ENCODE measurements around the gene LAMC3.
"Not testable (repeated sequence)": the region's sequence is repeated elsewhere in the genome, so short reads cannot be mapped to it uniquely, and the experiment has no call there.

The LAMC3 gene

DNA sequence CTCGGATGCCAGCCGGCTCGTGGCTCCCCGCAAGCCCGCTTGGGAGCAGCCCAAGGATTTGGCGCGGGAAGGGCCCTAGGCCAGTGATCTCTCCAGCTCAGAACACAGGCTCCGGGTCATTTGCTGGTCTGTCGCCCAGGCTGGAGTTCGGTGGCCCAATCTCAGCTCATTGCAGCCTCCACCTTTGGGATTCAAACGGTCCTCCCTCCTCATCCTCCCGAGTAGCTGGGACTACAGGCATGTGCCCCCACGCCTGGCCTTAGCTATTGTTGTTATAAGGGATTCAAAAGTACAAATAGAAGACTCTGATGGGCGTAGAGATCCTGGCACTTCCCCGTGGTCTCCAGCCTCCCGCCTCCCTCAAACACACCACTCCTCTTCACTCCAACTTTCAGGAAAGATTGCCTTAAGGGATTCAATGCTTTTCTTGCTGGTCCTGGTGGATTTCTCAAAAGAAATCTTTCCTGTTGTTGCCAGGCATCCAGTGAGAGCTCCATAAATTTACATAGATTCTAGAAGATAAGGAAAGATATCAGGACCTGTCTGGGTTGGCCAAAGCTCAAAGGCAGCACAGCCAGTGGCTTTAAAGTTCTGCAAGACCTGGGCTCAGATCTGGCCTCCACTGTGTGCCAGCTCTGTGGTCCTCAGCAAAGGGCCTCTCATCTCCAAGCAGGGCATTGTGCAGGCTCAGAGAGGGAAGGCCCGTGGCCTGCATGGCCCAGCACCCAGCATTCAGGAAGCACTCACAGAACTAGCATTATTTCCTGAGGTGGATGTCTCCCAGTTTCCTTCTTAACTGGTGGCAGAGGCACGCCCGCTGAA lies 88.4 kb downstream of the LAMC3 start:
- no peak for DNase-seq (ENCODE audit: low spot score)

DNA sequence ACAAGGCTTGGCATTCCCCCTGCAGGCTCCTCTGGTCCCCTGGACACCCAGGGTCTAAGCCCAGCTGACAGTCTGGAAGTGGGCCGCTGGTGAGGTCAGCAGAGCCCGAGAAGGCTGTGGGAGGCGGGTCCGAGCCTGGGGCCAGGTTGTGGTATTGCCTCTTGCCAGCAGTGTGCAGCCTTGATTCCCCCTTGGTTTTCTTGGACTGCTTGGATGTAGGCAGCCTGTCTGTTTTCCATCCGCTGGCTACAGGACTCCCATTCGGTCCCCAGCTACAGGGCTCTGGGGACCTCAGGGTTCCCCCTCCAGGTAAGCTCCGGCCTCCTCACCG lies 88.9 kb downstream of the LAMC3 start:
- DNase-seq (ENCODE audit: low spot score) = no peak

DNA sequence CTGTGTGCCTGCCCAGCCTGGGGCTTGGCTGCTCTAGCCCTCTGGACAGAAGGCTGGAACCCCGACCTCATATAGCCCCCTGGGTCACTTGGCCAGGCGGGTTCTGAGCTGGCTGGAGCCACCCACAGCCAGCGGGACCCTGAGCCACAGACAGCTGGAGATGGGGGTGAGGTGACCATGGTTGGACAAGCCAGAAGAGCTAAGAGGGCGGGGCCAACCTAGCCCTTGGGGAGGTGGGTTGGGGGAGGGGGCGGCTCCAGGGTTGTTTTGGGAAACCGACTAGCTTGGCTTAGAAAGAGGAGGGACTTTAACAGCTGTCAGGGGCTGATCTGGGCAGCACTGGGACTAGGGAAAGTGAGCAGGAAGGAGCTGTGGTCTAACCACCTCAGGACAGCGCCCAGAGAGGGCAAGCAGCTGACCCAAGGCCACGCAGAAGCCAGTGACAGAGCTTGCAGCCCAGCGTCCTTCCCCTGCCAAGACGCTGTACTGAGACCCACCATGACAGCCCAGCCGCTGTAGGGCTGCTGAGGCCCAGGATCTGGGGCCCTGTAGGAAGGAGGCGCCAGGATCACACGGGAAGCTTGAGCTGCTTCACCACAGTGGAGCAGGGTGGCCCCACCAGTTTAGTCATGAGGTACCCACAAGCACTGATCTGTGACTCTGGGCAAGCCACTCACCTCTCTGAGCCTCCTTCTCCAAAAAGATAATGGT lies 89.6 kb downstream of the LAMC3 start:
- no peak for DNase-seq (ENCODE audit: low spot score)

DNA sequence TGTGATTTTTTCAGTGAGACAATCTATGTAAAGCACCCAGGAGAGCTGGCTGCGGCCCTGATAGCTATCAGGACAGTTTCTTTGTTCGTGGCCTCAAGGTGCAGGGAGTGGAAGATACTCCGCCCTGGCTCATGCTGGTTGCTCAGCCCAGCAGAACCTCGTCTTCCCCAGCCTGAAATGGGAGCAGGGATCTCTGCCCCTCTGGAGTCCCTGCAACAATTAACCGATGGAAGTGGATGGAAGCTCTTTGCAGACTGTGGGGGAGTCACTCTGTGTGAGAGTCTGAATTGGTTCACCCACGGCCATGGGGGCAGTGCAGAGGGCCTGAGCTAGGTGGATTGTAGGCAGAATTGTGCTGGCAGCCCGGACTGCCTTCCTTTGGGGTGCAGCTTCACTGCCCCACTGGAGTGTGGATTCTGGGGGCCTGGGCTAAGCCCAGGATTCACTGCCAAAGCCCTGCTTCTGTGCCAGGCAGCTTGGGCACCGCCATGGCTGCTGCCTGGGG lies 90.2 kb downstream of the LAMC3 start:
- no peak for DNase-seq (ENCODE audit: low spot score)

DNA sequence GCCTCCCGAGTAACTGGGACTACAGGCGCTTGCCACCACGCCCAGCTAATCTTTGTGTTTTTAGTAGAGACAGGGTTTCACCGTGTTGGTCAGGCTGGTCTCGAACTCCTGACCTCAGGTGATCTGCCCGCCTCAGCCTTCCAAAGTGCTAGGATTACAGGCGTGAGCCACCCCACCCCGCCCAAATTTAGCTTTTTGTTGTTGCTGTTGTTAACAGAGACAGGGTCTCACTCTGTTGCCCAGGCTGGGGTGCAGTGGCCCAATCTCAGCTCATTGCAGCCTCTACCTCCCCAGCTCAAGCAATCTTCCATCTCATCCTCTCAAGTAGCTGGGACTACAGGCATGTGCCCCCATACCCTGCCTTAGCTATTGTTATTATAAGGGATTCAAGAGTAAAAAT lies 90.9 kb downstream of the LAMC3 start:
- not testable (repeated sequence) for DNase-seq (ENCODE audit: low spot score)

DNA sequence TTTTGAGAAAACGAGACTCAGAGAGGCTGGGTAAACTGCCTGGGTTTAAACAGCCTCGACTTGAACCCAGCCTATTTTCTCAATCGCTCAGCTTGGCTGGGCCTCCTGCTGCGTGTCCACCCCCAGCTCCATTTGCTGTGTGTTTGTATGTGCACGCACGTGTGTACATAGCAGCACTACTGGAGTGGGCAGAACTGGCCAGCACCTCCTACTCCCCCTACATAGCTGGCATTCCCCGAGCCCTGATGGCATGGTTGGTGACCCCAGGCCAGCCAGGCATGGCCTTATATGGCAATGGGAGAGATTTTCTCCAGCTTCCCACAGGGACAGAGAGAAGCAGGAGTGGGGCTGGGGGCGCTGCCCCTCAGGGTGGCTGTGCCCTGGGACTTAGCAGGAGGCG lies 91.5 kb downstream of the LAMC3 start:
- DNase-seq (ENCODE audit: low spot score) = no peak

DNA sequence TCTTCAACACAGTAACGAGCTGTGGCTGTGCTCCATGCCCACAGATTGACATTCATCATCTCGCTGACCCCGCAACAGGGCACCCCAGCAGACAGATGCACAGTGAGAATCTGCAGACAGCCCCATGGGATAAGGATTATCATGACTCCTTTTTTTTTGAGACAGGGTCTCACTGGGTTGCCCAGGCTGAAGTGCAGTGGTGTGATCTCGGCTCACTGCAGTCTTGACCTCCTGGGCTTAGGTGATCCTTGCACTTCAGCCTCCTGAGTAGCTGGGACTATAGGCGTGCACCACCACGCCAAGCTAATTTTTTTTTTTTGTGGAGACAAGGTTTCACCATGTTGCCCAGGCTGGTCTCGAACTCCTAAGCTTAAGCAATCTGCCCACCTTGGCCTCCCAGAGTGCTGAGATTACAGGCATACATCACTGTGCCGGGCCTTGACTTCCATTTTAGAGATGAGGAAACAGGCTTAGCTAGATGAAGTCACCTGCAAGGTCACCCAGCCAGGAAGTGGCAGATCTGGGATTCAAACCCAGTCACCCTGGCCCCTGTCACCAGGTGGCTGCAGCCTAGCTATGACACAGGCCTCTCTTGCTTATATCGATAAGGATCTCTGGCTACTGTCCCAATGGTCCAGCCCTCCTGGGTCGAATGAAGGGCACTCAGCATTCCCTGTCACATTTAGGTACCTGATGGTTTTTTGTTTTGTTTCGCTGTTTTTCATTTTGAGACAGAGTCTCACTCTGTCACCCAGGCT lies 92.4 kb downstream of the LAMC3 start:
- DNase-seq (ENCODE audit: low spot score) = no peak

- DNase-seq (ENCODE audit: low spot score) = no peak
These were observed 94.0 kb downstream of the LAMC3 start for GRCh38 chr9:131103024-131103423.

DNA sequence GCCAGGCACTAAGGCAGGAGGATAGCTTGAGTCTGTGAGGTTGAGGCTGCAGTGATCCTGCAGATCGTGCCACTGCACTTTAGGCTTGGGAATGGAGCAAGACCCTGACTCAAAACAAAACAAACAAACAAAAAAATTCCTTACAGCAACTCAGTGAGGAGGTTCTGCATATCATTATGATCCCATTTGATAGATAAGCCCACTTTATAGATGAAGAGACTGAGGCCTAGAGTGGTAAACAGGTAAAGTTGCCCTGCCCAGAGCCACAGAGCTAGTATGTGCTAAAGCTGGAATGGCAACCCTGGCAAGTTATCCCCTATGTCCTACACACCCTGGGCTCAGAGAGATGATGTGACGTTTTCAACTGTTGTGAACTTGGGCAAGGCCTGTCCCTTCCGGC lies 94.6 kb downstream of the LAMC3 start:
- DNase-seq (ENCODE audit: low spot score) = no peak

- DNase-seq (ENCODE audit: low spot score) = no peak
These were observed 95.2 kb downstream of the LAMC3 start for GRCh38 chr9:131104016-131104740.

- no peak for DNase-seq (ENCODE audit: low spot score)
These were observed 97.0 kb downstream of the LAMC3 start for GRCh38 chr9:131105952-131106351.

- DNase-seq (ENCODE audit: low spot score) = no peak
These were observed 98.8 kb downstream of the LAMC3 start for GRCh38 chr9:131107760-131108159.

GRCh38 chr9:131111186-131111853 lies 102.3 kb downstream of the LAMC3 start:
- DNase-seq (ENCODE audit: low spot score) = no peak

DNA sequence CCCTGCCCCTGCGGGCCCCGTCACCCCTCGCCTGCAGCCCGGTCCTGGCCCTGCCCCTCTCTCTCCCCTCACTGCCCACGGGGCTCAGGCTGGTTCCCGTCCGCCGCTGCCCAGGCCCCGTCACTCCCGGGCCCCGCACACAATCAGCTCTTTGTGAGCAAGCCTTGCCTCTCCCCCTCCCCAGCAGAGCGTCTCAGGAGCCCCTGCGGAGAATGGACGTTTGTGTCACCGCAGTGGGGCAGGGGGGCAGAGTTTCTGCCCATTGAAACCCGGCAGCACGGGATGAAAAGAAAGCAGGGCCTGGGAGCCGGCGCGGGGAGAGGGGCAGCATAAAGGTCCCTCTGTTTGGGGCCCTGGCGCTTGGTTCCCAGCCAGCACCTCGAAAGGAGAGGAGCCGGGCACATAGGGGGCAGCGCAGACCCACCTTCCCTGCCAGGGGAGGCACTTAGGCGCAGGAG lies 102.9 kb downstream of the LAMC3 start:
- no peak for DNase-seq (ENCODE audit: low spot score)

- no peak for DNase-seq (ENCODE audit: low spot score)
These were observed 103.6 kb downstream of the LAMC3 start for GRCh38 chr9:131112374-131113154.

- no peak for DNase-seq (ENCODE audit: low spot score)
These were observed 104.7 kb downstream of the LAMC3 start for GRCh38 chr9:131113655-131114054.

DNA sequence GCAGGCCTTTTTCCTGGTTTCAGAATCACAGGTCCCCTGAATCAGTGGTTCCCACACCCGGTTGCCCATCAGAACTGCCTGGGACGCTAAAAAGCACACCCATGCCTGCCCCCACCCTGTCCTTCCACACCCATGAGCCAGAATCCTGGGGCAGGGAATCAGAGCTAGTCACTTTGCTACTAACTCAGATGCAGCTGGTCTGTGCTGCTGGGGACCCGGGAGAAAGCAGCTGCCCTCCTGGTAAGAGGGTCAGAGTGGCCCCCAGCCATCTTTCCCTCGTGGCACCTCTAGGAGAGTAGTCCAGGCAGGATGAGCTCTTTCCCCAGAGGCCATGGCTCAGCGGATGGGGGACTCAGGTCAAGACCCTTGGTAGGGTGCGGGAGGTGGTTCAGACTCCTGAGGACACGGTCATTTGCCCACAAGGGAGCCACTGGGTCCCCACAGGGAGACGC lies 105.1 kb downstream of the LAMC3 start:
- DNase-seq (ENCODE audit: low spot score) = no peak

GRCh38 chr9:131115360-131115742 lies 106.4 kb downstream of the LAMC3 start:
- not testable (repeated sequence) for DNase-seq (ENCODE audit: low spot score)

- no peak for DNase-seq (ENCODE audit: low spot score)
These were observed 107.5 kb downstream of the LAMC3 start for GRCh38 chr9:131116281-131117120.
